Activated CD4-positive, alpha-beta T cell treated with anti-CD3 and anti-CD28 coated beads for 48 hours (primary cell): ENCODE results near the gene NSUN2.
"Not testable (repeated sequence)": the region's sequence is repeated elsewhere in the genome, so short reads cannot be mapped to it uniquely, and the experiment has no call there.

Experiments used
- DNase-seq: peaks from one replicate; pipeline ENCODE4 v3.0.0-alpha.2; 2020

Gene NSUN2

DNA sequence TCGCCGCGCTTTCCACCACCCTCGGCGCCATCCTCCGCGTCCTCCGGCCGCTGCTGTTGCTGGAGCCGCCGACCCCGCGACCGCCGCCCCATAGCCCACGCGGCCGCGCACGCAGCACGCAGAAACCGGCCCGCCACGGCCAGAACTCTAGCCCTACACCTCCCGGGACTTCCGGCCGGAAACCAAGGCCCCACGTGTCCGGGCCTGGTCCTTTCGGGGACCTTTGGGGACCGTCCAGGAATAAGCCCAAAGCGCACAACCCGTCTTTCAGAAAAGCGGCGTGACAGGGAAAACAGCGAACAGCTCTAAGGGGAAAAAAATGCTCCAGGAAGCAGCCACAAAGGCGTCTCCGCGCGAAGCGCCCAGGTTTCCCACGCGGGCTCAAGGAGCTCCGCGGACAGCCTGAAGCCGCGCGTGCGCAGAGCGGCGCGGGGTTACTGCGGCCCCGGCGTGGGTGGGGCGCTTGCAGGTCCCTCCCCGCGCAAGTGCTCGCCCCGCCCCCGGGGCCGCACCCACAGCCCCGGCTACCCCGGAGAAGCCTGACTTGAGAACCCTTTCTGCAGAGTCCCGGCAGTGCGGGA lies at the start of gene NSUN2, which contains the start of gene SRD5A1:
Gene NSUN2, minus strand, starts transcription at position 157 of the 581 bp plus-strand sequence. Its CDS starts 65 bp downstream, at position 92.
Gene SRD5A1, plus strand, starts transcription at position 553 of the 581 bp plus-strand sequence. CDS start 137 bp downstream, outside the sequence.
- peak; percentile 93 for DNase-seq

DNA sequence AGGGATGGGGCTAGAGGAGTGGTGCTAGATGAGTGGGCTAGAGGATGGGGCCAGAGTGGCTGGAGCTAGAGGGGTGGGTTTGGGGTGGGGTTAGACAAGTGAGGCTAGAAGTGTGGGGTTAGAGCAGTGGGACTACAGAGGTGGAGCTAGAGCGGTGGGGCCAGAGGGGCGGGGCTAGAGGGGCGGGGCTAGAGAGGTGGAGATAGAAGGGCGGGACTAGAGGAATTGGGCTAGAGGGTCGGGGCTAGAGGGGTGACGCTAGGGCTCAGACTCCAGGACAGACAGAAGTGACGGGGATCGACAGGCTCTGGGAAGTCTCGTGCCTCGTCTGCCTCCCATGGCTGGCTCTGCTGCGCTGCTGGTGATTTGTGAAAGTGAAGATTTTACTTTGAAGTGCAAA lies 49.4 kb upstream of the NSUN2 start:
- DNase-seq = no peak

DNA sequence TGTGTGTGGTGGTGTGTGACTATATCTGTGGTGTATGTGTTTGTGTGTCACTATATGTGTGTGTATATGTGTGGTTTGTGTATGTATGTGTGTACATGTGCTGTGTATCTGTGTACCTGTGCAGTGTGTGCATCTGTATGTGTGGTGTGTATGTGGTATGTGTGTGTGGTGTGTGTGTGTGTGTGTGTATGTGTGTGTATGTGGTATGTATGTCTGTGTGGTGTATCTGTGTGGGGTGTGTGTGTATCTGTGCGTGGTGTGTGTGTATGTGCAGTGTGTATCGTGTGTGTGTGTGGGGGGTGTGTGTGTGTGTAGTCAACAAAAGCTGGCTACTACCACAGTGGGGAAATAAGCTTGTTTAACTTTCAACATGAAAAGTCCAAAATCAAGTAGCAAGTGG lies 48.8 kb upstream of the NSUN2 start:
- no peak for DNase-seq

DNA sequence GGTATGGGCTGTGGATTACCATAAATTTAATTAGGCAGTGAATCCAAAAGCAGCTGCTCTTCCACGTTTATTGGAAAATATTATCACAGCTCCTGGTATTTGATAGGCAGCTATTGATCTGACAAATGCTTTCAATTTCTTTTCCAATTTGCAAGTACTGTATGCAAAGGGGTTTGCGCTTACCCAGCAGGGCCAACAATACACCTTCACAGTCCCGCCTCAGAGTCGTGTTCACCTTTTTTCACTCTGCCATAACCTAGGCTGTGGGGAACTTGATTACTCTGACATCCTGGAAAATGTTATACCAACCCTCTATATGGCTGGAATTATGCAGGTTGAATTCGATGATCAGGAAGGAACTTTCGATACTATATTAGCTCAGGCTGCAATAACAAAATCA lies 48.1 kb upstream of the NSUN2 start:
- DNase-seq = no peak

DNA sequence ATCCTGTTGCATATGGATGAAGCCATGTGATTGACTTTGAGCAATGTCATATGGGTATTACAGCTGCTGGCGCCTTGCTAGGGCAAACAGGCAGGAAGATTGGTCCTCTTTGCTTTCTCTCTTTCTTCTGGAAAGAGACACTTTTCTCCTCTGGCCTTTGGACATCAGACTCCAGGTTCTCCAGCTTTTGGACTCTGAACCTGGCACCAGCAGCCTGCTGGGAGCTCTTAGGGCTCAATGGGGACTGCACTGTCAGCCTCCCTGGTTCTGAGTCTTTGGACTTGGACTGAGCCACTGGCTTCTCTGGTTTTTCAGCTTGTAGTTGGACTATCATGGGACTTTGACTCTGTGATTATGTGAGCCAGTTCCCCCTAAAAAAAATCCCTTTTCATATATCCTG lies 45.5 kb upstream of the NSUN2 start:
- DNase-seq = no peak

DNA sequence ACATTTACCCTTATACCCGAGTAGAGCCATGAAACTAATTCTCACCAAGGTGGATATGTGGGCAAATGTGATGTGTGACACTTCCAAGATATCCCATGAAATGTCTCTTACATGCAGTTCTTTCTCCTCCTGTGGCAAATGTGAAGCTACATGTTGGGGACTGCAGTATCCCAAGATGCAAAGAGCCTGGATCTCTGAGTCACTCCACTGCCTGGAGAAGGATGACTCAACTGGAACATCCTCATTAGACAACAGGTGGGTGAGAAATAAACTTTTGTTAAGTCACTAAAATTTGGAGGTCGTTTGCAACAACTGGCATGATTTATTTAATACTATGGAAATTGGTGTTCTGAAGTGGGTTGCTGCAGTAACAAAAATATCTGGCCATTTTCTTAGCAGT lies 43.9 kb upstream of the NSUN2 start:
- DNase-seq = no peak

DNA sequence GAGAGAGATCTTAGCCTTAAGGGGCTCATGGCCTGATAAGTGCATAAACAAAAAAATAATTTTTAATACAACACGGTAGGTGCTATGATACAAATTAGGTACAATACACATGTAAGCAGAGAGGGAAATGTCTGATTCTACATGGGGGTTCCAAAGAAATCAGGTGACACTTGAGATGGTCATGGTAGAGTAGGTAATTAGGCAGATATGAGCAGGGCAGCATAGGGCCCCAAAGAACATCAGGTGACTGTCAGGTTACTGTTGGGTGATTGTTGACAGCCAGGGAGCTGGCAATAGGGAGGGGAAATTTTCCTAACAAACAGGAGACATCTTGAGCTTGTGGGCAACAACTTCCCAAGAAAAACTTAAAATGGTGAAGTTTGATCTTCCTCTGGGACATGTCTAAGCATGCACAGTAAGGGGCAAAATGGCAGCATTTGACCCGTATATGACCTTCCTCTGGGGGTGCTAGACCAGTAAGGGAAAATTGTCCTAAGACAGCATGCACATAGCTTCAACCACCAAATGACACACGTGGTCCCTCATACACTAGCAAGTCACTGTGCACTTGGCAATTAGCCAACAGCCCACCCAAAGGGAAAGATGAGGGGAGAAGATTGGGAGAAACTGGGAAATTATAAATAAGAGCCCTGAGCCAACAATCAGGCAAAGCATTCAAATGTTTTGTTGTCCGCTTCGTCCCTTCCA lies 43.1 kb upstream of the NSUN2 start:
- DNase-seq = no peak

DNA sequence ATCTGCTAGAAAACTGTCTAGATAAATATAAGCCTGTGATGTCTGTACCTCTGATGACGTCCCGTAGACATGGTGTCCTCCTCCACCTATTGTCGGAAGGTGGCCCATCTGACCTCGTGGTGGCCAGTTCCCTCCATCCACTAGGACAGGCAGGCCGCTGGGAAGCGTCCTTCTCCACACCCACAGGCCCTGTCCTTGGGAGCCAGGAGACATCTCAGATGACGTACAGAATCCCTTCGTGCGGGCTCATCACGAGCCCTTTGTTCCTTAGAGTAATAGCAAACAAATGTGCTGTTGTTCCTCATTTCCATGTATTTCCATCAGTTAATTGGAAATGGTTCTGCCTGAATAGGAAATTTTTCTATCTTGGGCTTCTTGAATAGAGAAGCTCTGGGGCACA lies 42.0 kb upstream of the NSUN2 start:
- DNase-seq = no peak

DNA sequence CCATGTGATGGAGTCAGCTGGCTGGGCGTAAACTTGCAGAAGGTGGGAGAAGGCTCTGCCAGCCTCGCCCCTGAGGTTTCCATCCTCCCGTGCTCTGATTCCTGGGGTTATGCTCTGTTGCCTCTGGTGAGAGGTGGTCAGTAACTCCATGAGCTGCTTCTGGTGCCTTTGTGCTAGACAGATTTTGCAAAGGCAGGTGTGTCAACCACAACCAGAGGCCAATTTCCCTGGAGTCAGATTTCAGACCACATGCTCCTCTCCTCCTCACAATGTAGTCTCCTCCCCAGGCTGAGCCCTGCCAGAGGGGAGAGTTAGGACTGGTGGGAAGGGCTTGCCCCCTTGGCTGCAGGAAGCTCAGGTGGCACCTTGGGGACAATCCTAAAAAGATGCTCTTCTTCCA lies 41.6 kb upstream of the NSUN2 start:
- DNase-seq = no peak

DNA sequence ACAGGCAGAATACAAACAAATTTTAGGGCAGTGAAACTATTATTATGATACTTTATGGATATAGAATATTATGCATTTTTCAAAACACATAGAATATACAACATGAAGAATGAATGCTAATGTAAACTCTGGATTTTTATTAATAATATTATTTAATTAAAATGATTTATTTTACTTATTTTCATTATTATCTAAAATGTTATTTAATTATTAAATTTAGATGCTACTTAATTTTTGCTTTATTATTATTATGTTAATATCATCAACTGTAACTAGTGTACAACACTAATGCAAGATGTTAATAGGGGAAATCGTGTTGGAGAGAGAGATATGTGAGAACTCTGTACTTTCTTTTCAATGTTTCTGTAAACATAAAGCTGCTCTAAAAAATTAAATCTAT lies 41.1 kb upstream of the NSUN2 start:
- no peak for DNase-seq

DNA sequence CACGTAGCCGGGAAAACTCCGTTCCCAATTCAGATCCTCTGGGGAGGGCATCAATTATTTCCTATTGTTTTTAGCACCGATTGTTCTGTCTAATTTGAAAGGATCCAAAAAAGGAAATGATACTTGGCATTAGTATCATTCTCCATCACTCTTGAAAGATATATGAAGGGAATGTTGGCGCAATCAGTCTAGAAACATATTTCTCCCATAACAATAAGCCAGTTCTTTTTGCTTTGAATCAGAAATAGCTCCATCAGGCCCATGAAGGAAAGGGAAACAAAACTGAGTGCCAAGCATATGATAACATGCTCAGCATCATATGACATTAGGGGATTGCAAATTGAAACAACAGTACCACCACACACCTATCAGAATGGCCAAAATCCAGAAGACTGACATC lies 40.2 kb upstream of the NSUN2 start:
- no peak for DNase-seq

DNA sequence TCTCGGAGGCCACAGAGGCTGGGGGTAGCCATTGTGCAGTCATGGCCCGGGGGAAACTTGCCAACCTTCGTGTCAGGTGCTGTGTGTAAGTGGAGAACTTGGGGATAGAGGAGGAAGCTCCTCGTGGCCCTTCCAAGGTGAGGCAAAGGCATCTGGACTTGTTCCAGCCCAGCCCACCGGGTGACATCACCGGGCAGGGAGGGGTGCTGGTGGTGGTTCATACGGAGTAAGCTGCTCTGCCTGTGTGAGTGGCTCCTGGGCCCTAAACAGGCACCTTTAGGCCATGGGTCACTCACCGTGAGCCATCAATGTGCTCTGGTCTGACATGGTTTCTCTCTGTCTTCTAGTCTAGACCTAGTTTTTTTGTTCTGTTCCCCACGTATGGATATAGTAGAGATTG lies 35.9 kb upstream of the NSUN2 start:
- not testable (repeated sequence) for DNase-seq

DNA sequence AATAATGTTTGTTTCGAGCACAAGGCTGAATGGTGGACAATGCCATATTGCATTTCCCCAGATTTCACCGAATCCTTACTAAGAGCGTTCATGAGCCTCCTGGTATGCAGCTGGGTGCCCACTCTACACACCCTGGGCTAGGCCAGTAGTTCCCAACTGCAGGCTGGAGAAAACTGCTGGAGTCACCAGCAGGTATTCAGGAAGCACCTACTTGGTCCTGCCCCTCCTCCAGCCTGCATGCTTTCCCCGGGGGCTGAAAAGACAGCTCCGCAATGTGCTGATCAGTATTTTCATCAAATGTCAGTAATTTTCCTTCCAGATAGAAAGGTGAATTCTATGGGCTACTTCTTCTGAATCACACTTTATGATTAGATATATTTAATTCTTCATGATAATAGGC lies 34.8 kb upstream of the NSUN2 start:
- DNase-seq = no peak

DNA sequence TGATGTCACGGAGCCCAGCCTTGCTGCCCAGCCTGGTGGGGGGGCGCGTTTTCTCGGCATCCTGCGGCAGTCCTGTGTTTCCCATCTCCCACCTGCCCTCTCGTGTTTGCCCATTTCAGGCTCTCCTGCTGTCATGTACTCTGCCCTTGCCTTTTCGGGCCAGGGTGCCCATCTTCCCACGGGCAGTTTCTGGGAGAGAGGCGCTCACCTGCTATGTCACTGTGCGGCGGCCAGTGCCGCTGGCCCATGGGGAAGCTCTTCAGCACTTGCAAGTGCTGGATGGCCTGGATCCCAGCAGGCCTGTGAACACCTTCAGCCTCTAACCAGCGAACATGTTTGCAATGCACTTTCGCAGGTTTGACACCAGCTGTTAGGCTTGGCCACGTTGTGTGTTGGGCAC lies 33.9 kb upstream of the NSUN2 start:
- no peak for DNase-seq

DNA sequence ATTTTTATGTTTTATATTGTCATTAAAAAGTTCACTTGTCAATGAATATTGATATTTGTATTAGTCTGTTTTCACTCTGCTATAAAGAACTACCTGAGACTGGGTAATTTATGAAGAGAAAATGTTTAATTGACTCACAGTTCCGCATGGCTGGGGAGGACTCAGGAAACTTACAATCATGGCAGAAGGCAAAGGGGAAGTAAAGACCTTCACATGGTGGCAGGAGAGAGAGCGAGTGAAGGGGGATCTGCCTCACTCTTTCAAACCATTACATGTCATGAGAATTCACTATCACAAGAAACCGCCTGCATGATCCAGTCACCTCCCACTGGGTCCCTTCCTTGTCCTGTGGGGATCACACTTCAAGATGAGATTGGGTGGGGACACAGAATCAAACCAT lies 27.8 kb upstream of the NSUN2 start:
- DNase-seq = no peak

DNA sequence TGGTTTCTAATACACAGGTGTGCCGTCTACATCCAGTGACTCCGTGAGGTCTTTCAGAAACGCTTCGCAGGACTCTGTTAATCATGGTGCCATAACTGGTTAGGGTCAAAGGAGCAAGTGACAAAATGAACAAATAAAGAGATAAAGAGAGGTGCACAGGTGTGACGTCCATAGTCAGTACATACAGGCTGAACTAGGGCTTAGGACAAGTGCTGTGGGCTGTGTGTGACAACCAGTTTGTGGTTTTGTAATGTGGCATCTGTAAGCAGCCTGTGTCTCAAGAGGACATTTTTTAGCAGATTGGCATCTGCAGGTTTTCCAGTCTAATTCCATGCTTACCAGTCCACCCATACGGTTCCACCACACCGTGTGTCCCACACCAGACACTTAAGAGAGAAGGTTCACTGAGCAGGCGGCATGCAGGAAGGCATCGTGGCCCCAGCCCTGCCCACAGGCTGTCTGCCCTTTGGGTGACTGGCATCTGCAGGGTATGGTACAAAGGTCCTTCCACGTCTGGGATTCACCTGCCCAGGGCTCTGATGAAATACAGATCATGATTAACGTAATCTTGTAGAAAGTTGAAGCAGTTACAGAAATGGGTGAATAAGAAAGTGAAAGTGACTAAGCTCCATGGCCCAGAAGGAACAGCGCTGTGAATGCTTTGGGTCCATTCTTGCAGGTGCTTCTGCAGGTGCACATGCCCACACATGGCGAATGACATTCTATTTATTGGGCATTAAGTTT lies 27.3 kb upstream of the NSUN2 start:
- no peak for DNase-seq

DNA sequence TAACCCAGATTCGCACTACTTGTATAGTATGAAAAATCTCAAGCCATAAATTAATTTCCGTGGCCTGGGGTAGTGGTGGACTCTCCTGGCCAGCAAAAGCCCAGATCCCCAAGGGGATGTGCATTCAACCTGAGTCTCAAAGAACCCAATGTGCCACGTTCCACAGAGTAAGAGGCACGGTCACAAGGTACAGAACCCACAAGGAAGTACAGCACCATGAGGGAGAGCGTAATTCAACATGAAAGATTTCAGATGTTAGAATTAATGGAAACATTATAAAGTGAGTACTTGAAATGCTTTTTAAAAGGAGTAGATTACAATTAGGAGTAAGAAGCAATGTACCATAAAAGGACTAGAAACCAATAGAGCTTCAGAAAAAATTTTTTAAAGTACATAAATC lies 23.8 kb upstream of the NSUN2 start:
- DNase-seq = no peak

DNA sequence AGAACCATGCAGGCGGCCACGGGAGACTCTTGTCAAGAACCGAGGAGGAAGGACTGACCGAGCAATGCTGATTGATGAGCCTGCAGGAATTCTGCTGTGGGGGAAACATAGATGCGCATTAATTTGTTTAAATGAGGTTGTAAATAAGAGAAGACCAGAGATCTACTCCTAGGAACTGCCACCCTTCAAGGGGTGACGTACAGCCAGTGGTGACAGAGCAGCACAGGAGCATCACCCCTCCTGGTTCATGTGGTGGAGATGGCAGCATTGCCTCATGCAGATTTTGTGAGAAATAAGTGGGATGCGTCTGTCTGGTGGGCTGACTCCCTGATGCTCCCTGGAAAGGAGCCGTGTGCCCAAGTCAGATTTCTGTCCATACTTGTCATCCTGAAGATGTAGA lies 22.6 kb upstream of the NSUN2 start:
- DNase-seq = no peak

DNA sequence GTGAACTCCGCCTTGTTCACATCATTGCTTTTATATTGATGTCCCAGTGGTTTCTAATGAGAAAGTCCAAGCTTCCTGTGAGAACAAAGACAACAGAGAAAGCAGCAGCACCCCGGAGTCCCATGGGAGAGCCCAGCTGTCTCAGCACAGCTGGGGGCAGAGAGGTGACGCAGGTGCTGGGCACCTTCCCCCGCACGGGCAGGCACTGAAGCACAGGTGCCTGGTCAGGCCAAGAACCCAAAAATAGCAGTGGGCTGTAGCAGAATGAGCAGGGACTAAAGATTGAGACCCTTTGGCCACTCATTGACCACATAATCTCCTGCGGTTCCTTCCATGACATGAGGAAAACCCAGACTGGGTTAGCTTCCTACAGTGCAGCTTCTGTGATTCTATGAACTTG lies 19.2 kb upstream of the NSUN2 start:
- DNase-seq = no peak

DNA sequence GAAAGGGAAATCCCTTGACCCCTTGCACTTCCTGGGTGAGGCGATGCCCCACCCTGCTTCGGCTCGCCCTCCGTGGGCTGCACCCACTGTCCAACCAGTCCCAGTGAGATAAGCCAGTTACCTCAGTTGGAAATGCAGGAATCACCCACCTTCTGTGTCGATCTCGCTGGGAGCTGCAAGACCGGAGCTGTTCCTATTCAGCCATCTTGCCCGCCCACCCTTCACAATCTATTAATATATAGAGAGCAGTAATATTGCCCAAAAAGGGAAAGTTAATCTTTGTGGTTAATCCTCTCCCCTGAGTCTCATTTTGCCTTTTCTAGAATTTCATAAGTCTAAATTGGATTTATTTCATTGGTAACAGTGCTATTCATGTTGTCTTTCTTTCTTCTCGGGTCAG lies 16.8 kb upstream of the NSUN2 start:
- DNase-seq = no peak

DNA sequence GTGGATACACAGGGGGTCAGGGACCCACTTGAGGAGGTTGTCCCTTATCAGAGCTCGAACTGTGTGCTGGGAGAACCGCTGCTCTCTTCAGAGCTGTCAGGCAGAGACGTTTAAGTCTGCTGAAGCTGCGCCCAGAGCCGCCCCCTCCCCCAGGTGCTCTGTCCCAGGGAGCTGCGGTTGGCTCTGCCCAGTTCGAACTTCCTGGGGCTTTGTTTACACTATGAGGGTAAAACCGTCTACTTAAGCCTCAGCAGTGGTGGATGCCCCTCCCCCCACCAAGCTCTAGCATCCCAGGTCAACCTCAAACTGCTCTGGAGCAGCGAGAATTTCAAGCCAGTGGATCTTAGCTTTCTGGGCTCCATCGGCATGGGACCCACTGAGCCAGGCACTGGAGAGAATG lies 16.3 kb upstream of the NSUN2 start:
- no peak for DNase-seq

DNA sequence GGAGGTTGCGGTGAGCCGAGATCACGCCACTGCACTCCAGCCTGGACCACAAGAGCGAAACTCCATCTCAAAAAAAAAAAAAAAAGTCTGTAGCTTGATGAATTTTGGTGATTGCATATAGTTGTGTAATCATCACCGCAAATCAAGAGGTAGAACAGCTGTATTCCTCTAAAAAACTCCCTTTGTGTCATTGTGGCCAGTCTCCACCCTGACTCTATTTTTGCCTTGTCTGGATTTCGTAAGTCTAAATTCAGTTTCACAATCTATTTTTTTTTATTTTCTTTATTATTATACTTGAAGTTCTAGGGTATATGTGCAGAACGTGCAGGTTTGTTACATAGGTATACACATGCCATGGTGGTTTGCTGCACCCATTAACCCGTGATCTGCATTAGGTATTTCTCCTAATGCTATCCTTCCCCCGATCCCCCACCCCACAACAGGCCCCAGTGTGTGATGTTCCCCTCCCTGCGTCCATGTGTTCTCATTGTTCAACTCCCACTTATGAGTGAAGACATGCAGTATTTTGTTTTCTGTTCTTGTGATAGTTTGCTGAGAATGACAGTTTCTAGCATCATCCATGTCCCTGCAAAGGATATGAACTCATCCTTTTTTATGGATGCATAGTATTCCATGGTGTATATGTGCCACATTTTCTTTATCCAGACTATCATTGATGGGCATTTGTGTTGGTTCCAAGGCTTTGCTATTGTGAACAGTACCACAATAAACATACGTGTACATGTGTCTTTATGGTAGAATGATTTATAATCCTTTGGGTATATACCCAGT lies 12.9 kb upstream of the NSUN2 start:
- not testable (repeated sequence) for DNase-seq

DNA sequence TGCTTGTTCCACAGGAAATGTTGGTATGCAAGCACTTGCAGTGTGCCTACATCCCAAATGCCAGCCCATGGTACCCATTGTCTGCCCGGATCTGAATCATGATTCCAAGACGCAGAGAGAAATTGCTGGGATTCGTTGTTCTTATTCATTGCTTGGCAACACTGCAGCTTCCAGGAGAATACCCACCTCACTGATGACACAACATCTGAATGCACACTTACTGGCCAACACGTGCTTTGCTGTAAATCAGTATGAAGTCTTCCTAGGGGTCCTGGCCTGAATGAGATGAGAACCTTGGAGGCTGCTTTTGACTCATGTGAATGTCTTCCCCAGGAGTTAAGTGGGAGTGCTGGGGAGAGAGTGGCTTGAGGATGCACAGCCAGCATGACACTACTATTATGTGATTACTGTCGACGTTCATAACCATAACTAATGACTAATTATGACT lies 12.0 kb upstream of the NSUN2 start:
- DNase-seq = no peak
